Measurements from ENCODE around the gene CALB2. TPM values are rescaled to one million over a fixed set of nuclear protein-coding genes. Genes with fewer than 3 reads are reported as not detected.

Gene CALB2
- total RNA-seq, 1 experiment from 2014 or later, result 0.85 TPM

DNA sequence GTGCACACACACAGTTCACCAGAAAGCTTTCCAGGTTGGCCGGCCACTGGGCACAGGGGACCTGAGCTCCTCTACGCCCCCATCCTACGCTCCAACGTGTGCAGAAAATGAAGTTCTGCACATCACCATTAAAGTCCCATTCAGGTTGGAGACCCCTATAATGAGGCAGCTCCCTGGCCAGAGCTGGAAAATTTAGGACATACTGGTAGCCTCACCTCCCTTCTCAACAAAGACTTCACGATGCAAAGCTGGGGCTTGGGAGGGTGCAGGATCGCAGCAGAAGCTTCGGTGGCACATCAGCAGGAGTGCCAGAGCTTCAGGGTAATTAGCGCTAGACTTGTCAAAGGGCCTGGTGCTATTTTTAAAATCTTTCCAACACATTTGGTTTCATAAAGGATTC, 15.4 kb upstream of the CALB2 start:
- no peak overlapping the region for H2AFZ ChIP-seq (ENCODE audit: low read length)
- H3K9me3 Mint-ChIP-seq, result no peaks in the 10 kb centered on the region
- H3K27me3 ChIP-seq (ENCODE audit: insufficient read depth, low read length), result no peaks in the 10 kb centered on the region
- no peak overlapping the region for H3K4ac ChIP-seq (ENCODE audit: low read depth, low read length)
- no peak overlapping the region for H3K23ac ChIP-seq (ENCODE audit: insufficient read length, low read depth, low read length)
- no peak overlapping the region for H4K91ac ChIP-seq (ENCODE audit: insufficient read length, low read depth, low read length)
- H3K79me1 ChIP-seq (ENCODE audit: insufficient read depth, low read depth, low read length, poor library complexity, severe bottlenecking), result no peaks in the 10 kb centered on the region
- no peaks in the 10 kb centered on the region for H3K4me1 ChIP-seq (ENCODE audit: insufficient read depth, low read length)
- no peak overlapping the region for H2BK5ac ChIP-seq (ENCODE audit: insufficient read length, low read length)
- no peaks in the 10 kb centered on the region for H3K36me3 Mint-ChIP-seq (ENCODE audit: insufficient read depth in 1 of 3, low read depth in 3 of 3)
- TF ChIP-seq, protein P1, sequence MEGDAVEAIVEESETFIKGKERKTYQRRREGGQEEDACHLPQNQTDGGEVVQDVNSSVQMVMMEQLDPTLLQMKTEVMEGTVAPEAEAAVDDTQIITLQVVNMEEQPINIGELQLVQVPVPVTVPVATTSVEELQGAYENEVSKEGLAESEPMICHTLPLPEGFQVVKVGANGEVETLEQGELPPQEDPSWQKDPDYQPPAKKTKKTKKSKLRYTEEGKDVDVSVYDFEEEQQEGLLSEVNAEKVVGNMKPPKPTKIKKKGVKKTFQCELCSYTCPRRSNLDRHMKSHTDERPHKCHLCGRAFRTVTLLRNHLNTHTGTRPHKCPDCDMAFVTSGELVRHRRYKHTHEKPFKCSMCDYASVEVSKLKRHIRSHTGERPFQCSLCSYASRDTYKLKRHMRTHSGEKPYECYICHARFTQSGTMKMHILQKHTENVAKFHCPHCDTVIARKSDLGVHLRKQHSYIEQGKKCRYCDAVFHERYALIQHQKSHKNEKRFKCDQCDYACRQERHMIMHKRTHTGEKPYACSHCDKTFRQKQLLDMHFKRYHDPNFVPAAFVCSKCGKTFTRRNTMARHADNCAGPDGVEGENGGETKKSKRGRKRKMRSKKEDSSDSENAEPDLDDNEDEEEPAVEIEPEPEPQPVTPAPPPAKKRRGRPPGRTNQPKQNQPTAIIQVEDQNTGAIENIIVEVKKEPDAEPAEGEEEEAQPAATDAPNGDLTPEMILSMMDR (conservative IDR thresholded peaks at IDR 0.05), result no peak
- H3K9ac ChIP-seq (ENCODE audit: extremely low read depth, insufficient read length, low read length), result no peak overlapping the region
- peaks cover 9% of the 10 kb centered on the region for H3K27me3 Mint-ChIP-seq (ENCODE audit: low read depth)
- no peak overlapping the region for H2BK20ac ChIP-seq (ENCODE audit: low read depth, low read length, poor library complexity, severe bottlenecking)
- H3K56ac ChIP-seq (ENCODE audit: insufficient read length, low read depth, low read length), result no peak overlapping the region
- no peak overlapping the region for H3K4me2 ChIP-seq (ENCODE audit: insufficient read depth, insufficient read length, low read length)
- H2BK15ac ChIP-seq (ENCODE audit: low read depth, low read length), result no peak overlapping the region
- H3K14ac ChIP-seq (ENCODE audit: insufficient read depth, low read length), result no peak overlapping the region
- no peak overlapping the region for H3K27ac ChIP-seq (ENCODE audit: insufficient read length, low read depth, low read length)
- H3K23me2 ChIP-seq (ENCODE audit: insufficient read length, low read depth, low read length, poor library complexity, severe bottlenecking), result no peaks in the 10 kb centered on the region
- H4K5ac ChIP-seq (ENCODE audit: insufficient read length, low read depth, low read length), result no peak overlapping the region
- H3K27ac Mint-ChIP-seq, result no peak overlapping the region
- no peak overlapping the region for H2BK12ac ChIP-seq (ENCODE audit: insufficient read length, low read depth, low read length)
- H3K79me2 ChIP-seq (ENCODE audit: insufficient read depth, low read length), result no peaks in the 10 kb centered on the region
- H3K9me3 ChIP-seq (ENCODE audit: control insufficient read depth, low read depth, low read length), result no peaks in the 10 kb centered on the region
- WGBS (ENCODE audit: extremely low coverage, insufficient read length, low lambda C conversion rate), result no CpG with 5 or more reads among the region's 8 CpGs
- H3K4me1 Mint-ChIP-seq, result peaks cover 12% of the 10 kb centered on the region in 2 experiments
- no peaks in the 10 kb centered on the region for H4K20me1 ChIP-seq (ENCODE audit: control insufficient read depth, insufficient read depth, insufficient read length)
- no peak overlapping the region for H3T11ph ChIP-seq (ENCODE audit: low read length)
- H4K8ac ChIP-seq (replicated peaks; ENCODE audit: insufficient read length, low read depth, low read length), result no peak overlapping the region
- H2BK120ac ChIP-seq (ENCODE audit: low read depth, low read length, poor library complexity, severe bottlenecking), result no peak overlapping the region
- H3K18ac ChIP-seq (ENCODE audit: insufficient read length, low read depth, low read length), result no peak overlapping the region
- DNase-seq, result no peak
- H2AK5ac ChIP-seq (ENCODE audit: insufficient read length, low read length), result no peak overlapping the region
- no peak overlapping the region for H3K4me3 Mint-ChIP-seq
